Testis (tissue), 3 donors: ENCODE measurements around the gene THSD4. TPM values are rescaled to one million over a fixed set of nuclear protein-coding genes. Genes with fewer than 3 reads are reported as not detected.

ENCODE experiments used
- DNase-seq: peaks from one replicate; pipeline ENCODE4 v3.0.0-alpha.2; 2019
- H3K27ac ChIP-seq, 2 donors: fragments of 200-600 bp; sonication (generic); one replicate each; pipeline ENCODE4 v1.5.1; 2019
- H3K27me3 ChIP-seq: fragments of 200-600 bp; sonication (generic); one replicate; pipeline ENCODE4 v1.5.1; 2019
- H3K36me3 ChIP-seq: fragments of 200-600 bp; sonication (generic); one replicate; pipeline ENCODE4 v1.5.1; 2017; ENCODE audit warnings: low read depth; ENCODE audit errors: missing control alignments
- H3K4me1 ChIP-seq: fragments of 200-600 bp; sonication (generic); one replicate; pipeline ENCODE4 v1.5.1; 2019
- H3K4me3 ChIP-seq, 2 donors: fragments of 200-600 bp; sonication (generic); one replicate each; pipeline ENCODE4 v1.5.1; 2017 to 2019
- H3K9me3 ChIP-seq: fragments of 200-600 bp; sonication (generic); one replicate; pipeline ENCODE4 v1.5.1; 2017
- POLR2A ChIP-seq: fragments of 450-650 bp; IDR thresholded peaks from one replicate; pipeline ENCODE4 v1.6.1; 2017; ENCODE audit warnings: antibody characterized with exemption, mild to moderate bottlenecking, moderate library complexity
- WGBS, 2 donors: methylation state at CpG; one replicate each; pipeline ENCODE4 v1.1.5; 2018; 5-methylcytosine and 5-hydroxymethylcytosine counted together
- intact Hi-C: fragments of 100-400 bp; cut with DNase I; formaldehyde crosslinking; loops from one replicate; pipeline ENCODE4 v1.15.1; 2023; ENCODE audit warnings: low total_unique reads
- polyA plus RNA-seq: library from polyadenylated mRNA; stranded (reverse); fragments of 350-450 nt; fragmentation: Illumina TruSeq; extraction: RNeasy Lipid Tissue Mini Kit (QIAGEN cat#74804); gene quantifications from one replicate; pipeline ENCODE4 v1.2.3, GENCODE V29; 2014; ENCODE audit warnings: low read depth, low replicate concordance; ENCODE audit not compliant: insufficient read depth
- total RNA-seq, 2 donors: library from RNA; depleted of rRNA; stranded (reverse); fragments of >200 nt; gene quantifications; one replicate each; pipeline ENCODE4 v1.2.3, GENCODE V29; 2016
- TF ChIP-seq, protein P1 (sequence below), 3 experiments: fragments of 450-650 bp in 2 of 3; fragments of 200-600 bp in 1 of 3; sonication (generic) in 1 of 3; IDR thresholded peaks; one replicate each; pipeline ENCODE4 v1.5.1; 2016 to 2019; ENCODE audit warnings: antibody characterized with exemption in 3 of 3, mild to moderate bottlenecking in 2 of 3, moderate library complexity in 1 of 3

Gene THSD4
- total and polyA plus RNA-seq, 3 donors from 2014 or later = 14.3 to 21.5 (median 18.2) TPM

GRCh38 chr15:71674354-71674753 lies 559.1 kb downstream of the THSD4 start:
- Histone ChIP-seq H3K4me1 (no peaks in the 10 kb centered on the region), H3K9me3 (no peaks in the 10 kb centered on the region), H3K36me3 (no peaks in the 10 kb centered on the region), H3K4me3 (no peak overlapping the region), H3K27me3 (no peaks in the 10 kb centered on the region), H3K27ac (no peak overlapping the region)
- TF ChIP-seq, protein P1, sequence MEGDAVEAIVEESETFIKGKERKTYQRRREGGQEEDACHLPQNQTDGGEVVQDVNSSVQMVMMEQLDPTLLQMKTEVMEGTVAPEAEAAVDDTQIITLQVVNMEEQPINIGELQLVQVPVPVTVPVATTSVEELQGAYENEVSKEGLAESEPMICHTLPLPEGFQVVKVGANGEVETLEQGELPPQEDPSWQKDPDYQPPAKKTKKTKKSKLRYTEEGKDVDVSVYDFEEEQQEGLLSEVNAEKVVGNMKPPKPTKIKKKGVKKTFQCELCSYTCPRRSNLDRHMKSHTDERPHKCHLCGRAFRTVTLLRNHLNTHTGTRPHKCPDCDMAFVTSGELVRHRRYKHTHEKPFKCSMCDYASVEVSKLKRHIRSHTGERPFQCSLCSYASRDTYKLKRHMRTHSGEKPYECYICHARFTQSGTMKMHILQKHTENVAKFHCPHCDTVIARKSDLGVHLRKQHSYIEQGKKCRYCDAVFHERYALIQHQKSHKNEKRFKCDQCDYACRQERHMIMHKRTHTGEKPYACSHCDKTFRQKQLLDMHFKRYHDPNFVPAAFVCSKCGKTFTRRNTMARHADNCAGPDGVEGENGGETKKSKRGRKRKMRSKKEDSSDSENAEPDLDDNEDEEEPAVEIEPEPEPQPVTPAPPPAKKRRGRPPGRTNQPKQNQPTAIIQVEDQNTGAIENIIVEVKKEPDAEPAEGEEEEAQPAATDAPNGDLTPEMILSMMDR (IDR thresholded peaks at IDR 0.05) = no peak
- no peak for TF ChIP-seq POLR2A
- DNase-seq = no peak
- 81 to 83% methylated on average over 2 of the region's 2 CpGs for WGBS, 2 donors
- intact Hi-C loops = no loop called here

GRCh38 chr15:71677352-71677751 lies 562.1 kb downstream of the THSD4 start:
- Histone ChIP-seq H3K9me3 (no peaks in the 10 kb centered on the region), H3K27ac (no peak overlapping the region), H3K4me3 (no peak overlapping the region), H3K36me3 (no peaks in the 10 kb centered on the region), H3K4me1 (no peaks in the 10 kb centered on the region), H3K27me3 (no peaks in the 10 kb centered on the region)
- WGBS, 2 donors = 43 to 58% methylated on average over 2 of the region's 2 CpGs
- TF ChIP-seq, protein P1 (IDR thresholded peaks at IDR 0.05) = no peak
- intact Hi-C loops = no loop called here
- no peak for DNase-seq

GRCh38 chr15:71677766-71678165 lies 562.5 kb downstream of the THSD4 start:
- 68 to 71% methylated on average over 5 of the region's 5 CpGs for WGBS, 2 donors
- H3K9me3 ChIP-seq = no peaks in the 10 kb centered on the region
- DNase-seq = no peak
- no peaks in the 10 kb centered on the region for H3K36me3 ChIP-seq
- no peak overlapping the region for H3K4me3 ChIP-seq
- no peaks in the 10 kb centered on the region for H3K4me1 ChIP-seq
- no peaks in the 10 kb centered on the region for H3K27me3 ChIP-seq
- intact Hi-C loops = no loop called here
- no peak overlapping the region for H3K27ac ChIP-seq
- TF ChIP-seq POLR2A = no peak
- TF ChIP-seq, protein P1 (IDR thresholded peaks at IDR 0.05) = no peak

DNA sequence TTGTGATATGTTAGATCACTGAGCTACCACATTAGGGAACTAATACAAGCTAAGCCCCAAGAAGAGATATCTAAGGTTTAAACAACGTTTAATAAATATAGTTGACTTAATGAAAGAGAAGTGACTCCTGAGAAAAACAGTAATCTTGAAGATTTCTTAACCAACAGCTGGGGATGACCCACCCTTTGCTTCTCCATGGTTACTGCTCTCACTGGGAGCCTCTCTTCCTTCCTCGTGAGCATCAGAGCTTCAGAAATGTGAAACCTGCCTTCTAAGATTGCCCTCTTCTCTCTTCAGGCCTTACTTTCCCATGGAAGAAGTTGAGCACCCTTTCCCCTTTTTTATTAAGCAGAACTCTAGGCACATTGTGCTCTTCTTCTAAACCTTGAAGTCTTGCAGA lies 562.9 kb downstream of the THSD4 start:
- intact Hi-C loops = no loop called here
- no peaks in the 10 kb centered on the region for H3K36me3 ChIP-seq
- no peaks in the 10 kb centered on the region for H3K27me3 ChIP-seq
- TF ChIP-seq, protein P1 (IDR thresholded peaks at IDR 0.05) = no peak
- H3K9me3 ChIP-seq = no peaks in the 10 kb centered on the region
- no peak overlapping the region for H3K4me3 ChIP-seq
- 60 to 61% methylated on average over 2 of the region's 2 CpGs for WGBS, 2 donors
- no peak overlapping the region for H3K27ac ChIP-seq
- no peak for DNase-seq
- no peaks in the 10 kb centered on the region for H3K4me1 ChIP-seq

DNA sequence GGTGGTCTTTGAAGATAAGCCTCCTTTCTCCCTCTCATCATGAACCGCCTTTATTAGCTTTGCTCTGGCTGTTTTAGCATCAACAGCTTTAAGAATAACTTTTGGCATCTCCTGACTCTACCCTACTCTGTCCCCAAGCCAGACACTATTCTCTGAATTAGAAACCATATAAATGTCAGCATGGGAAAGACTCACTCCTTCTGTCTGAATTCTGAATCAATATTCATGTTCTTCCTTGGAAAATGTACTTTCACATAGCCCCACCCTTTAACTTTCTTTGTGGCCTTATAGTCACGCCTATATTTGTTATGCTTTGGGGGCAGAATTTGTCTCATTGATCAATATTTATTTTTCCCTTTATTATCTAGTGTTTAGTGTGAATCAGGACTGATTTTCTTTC lies 563.3 kb downstream of the THSD4 start:
- 92 to 94% methylated on average over 2 of the region's 2 CpGs for WGBS, 2 donors
- H3K36me3 ChIP-seq = no peaks in the 10 kb centered on the region
- no peak overlapping the region for H3K27ac ChIP-seq
- no peaks in the 10 kb centered on the region for H3K9me3 ChIP-seq
- no peaks in the 10 kb centered on the region for H3K4me1 ChIP-seq
- DNase-seq = no peak
- no peaks in the 10 kb centered on the region for H3K27me3 ChIP-seq
- intact Hi-C loops = no loop called here
- H3K4me3 ChIP-seq = no peak overlapping the region
- TF ChIP-seq, protein P1 (IDR thresholded peaks at IDR 0.05) = no peak
- TF ChIP-seq POLR2A = no peak
